ENCODE measurements around the gene MTRF1. TPM values are rescaled to one million over a fixed set of nuclear protein-coding genes. Genes with fewer than 3 reads are reported as not detected.

The MTRF1 gene
- polyA plus RNA-seq, 1 experiment, result 5.2 TPM

- ChIA-PET CTCF (interaction anchor here (1.4 kb wide), 1 partner anchor 11 kb away, joined by 5 read pairs; no protein-coding TSS in a partner anchor), POLR2A (no interaction called here)
- H3K27me3 ChIP-seq (ENCODE audit: control insufficient read depth, insufficient read depth, low read length), result no peaks in the 10 kb centered on the region
- no peak for DNase-seq (ENCODE audit: low read depth)
- TF ChIP-seq CTCF (IDR thresholded peaks at IDR 0.05; ENCODE audit: insufficient read depth, low read depth, low read length), result no peak
- no peak overlapping the region for H3K4me3 ChIP-seq (ENCODE audit: low read depth, low read length)
- H3K36me3 ChIP-seq (ENCODE audit: control insufficient read depth, insufficient read depth, low read length), result peaks cover 6% of the 10 kb centered on the region
Measured at GRCh38 chr13:41246969-41247680, 16.3 kb downstream of the MTRF1 start.

GRCh38 chr13:41244556-41244955, 18.8 kb downstream of the MTRF1 start:
- Histone ChIP-seq H3K36me3 (ENCODE audit: control insufficient read depth, insufficient read depth, low read length) (peaks cover 4% of the 10 kb centered on the region), H3K4me3 (ENCODE audit: low read depth, low read length) (no peak overlapping the region), H3K27me3 (ENCODE audit: control insufficient read depth, insufficient read depth, low read length) (no peaks in the 10 kb centered on the region)
- DNase-seq (ENCODE audit: low read depth), result no peak
- CTCF ChIA-PET, result interaction anchor here (0.6 kb wide), 1 partner anchor 166 kb away, joined by 4 read pairs; no protein-coding TSS in a partner anchor
- no peak for TF ChIP-seq CTCF (IDR thresholded peaks at IDR 0.05; ENCODE audit: insufficient read depth, low read depth, low read length)
- POLR2A ChIA-PET, result no interaction called here

GRCh38 chr13:41241626-41242025, 21.8 kb downstream of the MTRF1 start:
- DNase-seq (ENCODE audit: low read depth), result no peak
- Histone ChIP-seq H3K27me3 (ENCODE audit: control insufficient read depth, insufficient read depth, low read length) (no peaks in the 10 kb centered on the region), H3K4me3 (ENCODE audit: low read depth, low read length) (no peak overlapping the region), H3K36me3 (ENCODE audit: control insufficient read depth, insufficient read depth, low read length) (peaks cover 1% of the 10 kb centered on the region; the same call in 1 of the 2 replicates)
- no peak for TF ChIP-seq CTCF (IDR thresholded peaks at IDR 0.05; ENCODE audit: insufficient read depth, low read depth, low read length)
- POLR2A ChIA-PET, result no interaction called here
- CTCF ChIA-PET, result no interaction called here

- H3K36me3 ChIP-seq (ENCODE audit: control insufficient read depth, insufficient read depth, low read length), result peaks cover 3% of the 10 kb centered on the region
- ChIA-PET POLR2A (no interaction called here), CTCF (interaction anchor here (0.6 to 1.2 kb wide), 2 partner anchors 11 to 37 kb away, joined by 3 to 5 read pairs; no protein-coding TSS in a partner anchor)
- TF ChIP-seq CTCF (IDR thresholded peaks at IDR 0.05; ENCODE audit: insufficient read depth, low read depth, low read length), result no peak
- H3K4me3 ChIP-seq (ENCODE audit: low read depth, low read length), result no peak overlapping the region
- DNase-seq (ENCODE audit: low read depth), result no peak
- H3K27me3 ChIP-seq (ENCODE audit: control insufficient read depth, insufficient read depth, low read length), result no peaks in the 10 kb centered on the region
Measured at GRCh38 chr13:41236369-41236768, 27.0 kb downstream of the MTRF1 start.

- H3K36me3 ChIP-seq (ENCODE audit: control insufficient read depth, insufficient read depth, low read length), result peaks cover 1% of the 10 kb centered on the region
- POLR2A ChIA-PET, result no interaction called here
- no peak for TF ChIP-seq CTCF (IDR thresholded peaks at IDR 0.05; ENCODE audit: insufficient read depth, low read depth, low read length)
- no peaks in the 10 kb centered on the region for H3K27me3 ChIP-seq (ENCODE audit: control insufficient read depth, insufficient read depth, low read length)
- DNase-seq (ENCODE audit: low read depth), result no peak
- CTCF ChIA-PET, result interaction anchor here (0.6 to 2.6 kb wide), 3 partner anchors 11 to 160 kb away, joined by 3 to 12 read pairs (median 4); no protein-coding TSS in a partner anchor
- no peak overlapping the region for H3K4me3 ChIP-seq (ENCODE audit: low read depth, low read length)
Measured at GRCh38 chr13:41232578-41233480, 30.5 kb downstream of the MTRF1 start.

Measured in BJ (cell line).